Fibroblast of pulmonary artery (primary cell): ENCODE results near the gene RARA.

Source experiments
- DNase-seq: peaks from one replicate; pipeline ENCODE4 v3.0.0-alpha.2; 2010; ENCODE audit warnings: low read depth
- H3K4me3 ChIP-seq: replicated peaks from 2 replicates; pipeline ENCODE4 v1.5.1; 2011; ENCODE audit warnings: low read depth, mild to moderate bottlenecking, control low read depth, low read length, moderate library complexity
- CTCF ChIP-seq: IDR thresholded peaks from 2 replicates; pipeline ENCODE4 v1.5.1; 2011; ENCODE audit warnings: mild to moderate bottlenecking, control low read depth, low read length, inconsistent platforms; ENCODE audit errors: missing control alignments

RARA gene

GRCh38 chr17:40268141-40268712 is 40.8 kb upstream of the RARA start:
- no peak for TF ChIP-seq CTCF
- no peak overlapping the region for H3K4me3 ChIP-seq
- peak; percentile 16 for DNase-seq

- no peak overlapping the region for H3K4me3 ChIP-seq
- no peak for TF ChIP-seq CTCF
- DNase-seq, result no peak
Measured at GRCh38 chr17:40278414-40278813, 30.6 kb upstream of the RARA start.

- H3K4me3 ChIP-seq, result no peak overlapping the region
- DNase-seq, result no peak
- no peak for TF ChIP-seq CTCF
Measured at GRCh38 chr17:40279402-40279801, 29.6 kb upstream of the RARA start.

- H3K4me3 ChIP-seq, result no peak overlapping the region
- TF ChIP-seq CTCF, result no peak
- DNase-seq, result no peak
Measured at GRCh38 chr17:40281663-40282062, 27.3 kb upstream of the RARA start.

GRCh38 chr17:40283662-40284061 is 25.3 kb upstream of the RARA start:
- H3K4me3 ChIP-seq, result peak overlapping the region; percentile 10
- peak; percentile 64 for DNase-seq
- TF ChIP-seq CTCF, result no peak

GRCh38 chr17:40284085-40284713 is 24.8 kb upstream of the RARA start:
- peak overlapping the region; percentile 10 for H3K4me3 ChIP-seq
- peak; percentile 40 for TF ChIP-seq CTCF
- DNase-seq, result peak; percentile 63

GRCh38 chr17:40286473-40286872 is 22.5 kb upstream of the RARA start:
- no peak overlapping the region for H3K4me3 ChIP-seq
- no peak for TF ChIP-seq CTCF
- DNase-seq, result no peak
